Mesenchymal stem cell (in vitro differentiated cells and primary cell): ENCODE results near the gene ERBB4.

ENCODE experiments used
- DNase-seq: peaks from one replicate; pipeline ENCODE4 v3.0.0-alpha.2; 2013
- H2AFZ ChIP-seq: one replicate; pipeline ENCODE4 v1.6.1; 2013; ENCODE audit warnings: low read depth, mild to moderate bottlenecking, control low read depth, inconsistent platforms, low read length, moderate library complexity
- H2AK5ac ChIP-seq: 2 replicates; pipeline ENCODE4 v1.6.1; 2013; ENCODE audit warnings: low read length, moderate library complexity, mild to moderate bottlenecking, inconsistent platforms; ENCODE audit not compliant: severe bottlenecking
- H2BK120ac ChIP-seq: one replicate; pipeline ENCODE4 v1.6.1; 2013; ENCODE audit warnings: low read depth, mild to moderate bottlenecking, inconsistent platforms, low read length, moderate library complexity
- H2BK12ac ChIP-seq, 2 experiments: one replicate each; pipeline ENCODE4 v1.6.1; 2013; ENCODE audit warnings: inconsistent platforms in 2 of 2, low read length in 2 of 2, mild to moderate bottlenecking in 2 of 2, moderate library complexity in 2 of 2, control low read depth in 1 of 2
- H2BK15ac ChIP-seq: one replicate; pipeline ENCODE4 v1.6.1; 2013; ENCODE audit warnings: mild to moderate bottlenecking, low read depth, inconsistent platforms; ENCODE audit not compliant: poor library complexity, severe bottlenecking
- H2BK5ac ChIP-seq: 2 replicates; pipeline ENCODE4 v1.6.1; 2013; ENCODE audit warnings: low read depth, mild to moderate bottlenecking, low read length, control low read depth, inconsistent platforms; ENCODE audit not compliant: poor library complexity, severe bottlenecking
- H3K14ac ChIP-seq, 2 experiments: one replicate each; pipeline ENCODE4 v1.6.1; 2013; ENCODE audit warnings: inconsistent platforms in 2 of 2, low read length in 2 of 2, control low read depth in 1 of 2, mild to moderate bottlenecking in 1 of 2, moderate library complexity in 1 of 2
- H3K18ac ChIP-seq, 2 experiments: one replicate each; pipeline ENCODE4 v1.6.1; 2013; ENCODE audit warnings: inconsistent platforms in 2 of 2, low read length in 2 of 2, control low read depth in 1 of 2, low read depth in 1 of 2, mild to moderate bottlenecking in 1 of 2
- H3K23ac ChIP-seq, 2 experiments: one replicate each; pipeline ENCODE4 v1.6.1; 2013; ENCODE audit warnings: inconsistent platforms in 2 of 2, low read length in 2 of 2, mild to moderate bottlenecking in 2 of 2, moderate library complexity in 2 of 2, control low read depth in 1 of 2
- H3K27ac ChIP-seq: 2 replicates; pipeline ENCODE4 v1.5.1; 2013; ENCODE audit warnings: mild to moderate bottlenecking, moderate library complexity, low read length, control low read depth, inconsistent platforms; ENCODE audit not compliant: poor library complexity, severe bottlenecking
- H3K27me3 ChIP-seq, 2 experiments: 2 replicates each; pipeline versions ENCODE4 v1.6.1 to v1.7.0; 2013; ENCODE audit warnings: low read length in 2 of 2, mild to moderate bottlenecking in 2 of 2, moderate library complexity in 2 of 2, control low read depth in 1 of 2, inconsistent platforms in 1 of 2; ENCODE audit not compliant: control insufficient read depth in 1 of 2, insufficient read depth in 1 of 2
- H3K36me3 ChIP-seq, 2 experiments: 2 replicates each; pipeline versions ENCODE4 v1.6.1 to v1.7.0; 2013; ENCODE audit warnings: low read length in 2 of 2, control low read depth in 1 of 2, inconsistent platforms in 1 of 2, low read depth in 1 of 2, mild to moderate bottlenecking in 1 of 2; ENCODE audit not compliant: insufficient read depth in 2 of 2, control insufficient read depth in 1 of 2
- H3K4ac ChIP-seq, 2 experiments: one replicate each; pipeline ENCODE4 v1.6.1; 2013; ENCODE audit warnings: inconsistent platforms in 2 of 2, low read length in 2 of 2, mild to moderate bottlenecking in 2 of 2, moderate library complexity in 2 of 2, control low read depth in 1 of 2, low read depth in 1 of 2
- H3K4me1 ChIP-seq: 2 replicates; pipeline ENCODE4 v1.6.1; 2013; ENCODE audit warnings: low read depth, low read length, control low read depth; ENCODE audit not compliant: control insufficient read depth, insufficient read depth
- H3K4me2 ChIP-seq: 2 replicates; pipeline ENCODE4 v1.6.1; 2013; ENCODE audit warnings: low read length, mild to moderate bottlenecking, inconsistent platforms; ENCODE audit not compliant: poor library complexity, severe bottlenecking
- H3K4me3 ChIP-seq, 2 experiments: 2 replicates each; pipeline versions ENCODE4 v1.5.1 to v1.7.0; 2013; ENCODE audit warnings: low read length in 2 of 2, mild to moderate bottlenecking in 2 of 2, control low read depth in 1 of 2, low read depth in 1 of 2; ENCODE audit not compliant: insufficient read depth in 1 of 2
- H3K79me1 ChIP-seq: replicated peaks from 2 replicates; pipeline ENCODE4 v1.6.1; 2013; ENCODE audit warnings: mild to moderate bottlenecking, control low read depth, low read length, inconsistent platforms; ENCODE audit not compliant: poor library complexity, severe bottlenecking
- H3K9ac ChIP-seq: 2 replicates; pipeline ENCODE4 v1.7.0; 2013; ENCODE audit warnings: mild to moderate bottlenecking, low read length, moderate library complexity
- H3K9me3 ChIP-seq: 2 replicates; pipeline ENCODE4 v1.7.0; 2013; ENCODE audit warnings: mild to moderate bottlenecking, low read length; ENCODE audit not compliant: control insufficient read depth
- H4K8ac ChIP-seq: one replicate; pipeline ENCODE4 v1.6.1; 2013; ENCODE audit warnings: inconsistent platforms, mild to moderate bottlenecking, low read length, moderate library complexity
- H4K91ac ChIP-seq: one replicate; pipeline ENCODE4 v1.6.1; 2013; ENCODE audit warnings: mild to moderate bottlenecking, low read length, inconsistent platforms
- WGBS: methylation state at CpG from one replicate; pipeline ENCODE4 v1.1.7; 2013; ENCODE audit warnings: mixed read lengths; 5-methylcytosine and 5-hydroxymethylcytosine counted together

The ERBB4 gene

GRCh38 chr2:211404098-211404497 is 1134.5 kb downstream of the ERBB4 start:
- Histone ChIP-seq H4K8ac (no peak overlapping the region), H3K9ac (no peak overlapping the region)
- 73% methylated on average over 4 of the region's 4 CpGs for WGBS

GRCh38 chr2:211401328-211401727 is 1137.3 kb downstream of the ERBB4 start:
- H2BK120ac ChIP-seq, result no peak overlapping the region
- H2AFZ ChIP-seq, result no peak overlapping the region
- H4K8ac ChIP-seq, result no peak overlapping the region
- no peaks in the 10 kb centered on the region for H3K4me1 ChIP-seq
- H3K79me1 ChIP-seq, result no peaks in the 10 kb centered on the region
- no peak overlapping the region for H3K23ac ChIP-seq
- DNase-seq, result no peak
- no peak overlapping the region for H3K14ac ChIP-seq
- H3K36me3 ChIP-seq, result no peaks in the 10 kb centered on the region
- H3K4me3 ChIP-seq, result no peak overlapping the region
- H4K91ac ChIP-seq, result no peak overlapping the region
- no peak overlapping the region for H2BK12ac ChIP-seq
- no peaks in the 10 kb centered on the region for H3K27me3 ChIP-seq
- H3K18ac ChIP-seq, result no peak overlapping the region
- H2BK5ac ChIP-seq, result no peak overlapping the region
- H3K4ac ChIP-seq, result no peak overlapping the region
- no peak overlapping the region for H3K4me2 ChIP-seq
- no peak overlapping the region for H3K9ac ChIP-seq
- WGBS, result 75% methylated on average over 1 of the region's 2 CpGs
- H2BK15ac ChIP-seq, result no peak overlapping the region
- H3K9me3 ChIP-seq, result no peaks in the 10 kb centered on the region
- no peak overlapping the region for H2AK5ac ChIP-seq
- H3K27ac ChIP-seq, result no peak overlapping the region

More at GRCh38 chr2:211404098-211404497, 1134.5 kb downstream of the ERBB4 start:
- H2BK12ac ChIP-seq, result no peak overlapping the region
- no peak overlapping the region for H4K91ac ChIP-seq
- no peak overlapping the region for H2AFZ ChIP-seq
- H3K18ac ChIP-seq, result no peak overlapping the region
- no peaks in the 10 kb centered on the region for H3K36me3 ChIP-seq
- H3K4ac ChIP-seq, result no peak overlapping the region
- no peak overlapping the region for H3K4me2 ChIP-seq
- no peak overlapping the region for H2BK5ac ChIP-seq
- H3K14ac ChIP-seq, result no peak overlapping the region
- no peak overlapping the region for H3K27ac ChIP-seq
- H3K23ac ChIP-seq, result no peak overlapping the region
- H2BK120ac ChIP-seq, result no peak overlapping the region
- H3K79me1 ChIP-seq, result no peaks in the 10 kb centered on the region
- no peaks in the 10 kb centered on the region for H3K27me3 ChIP-seq
- no peak for DNase-seq
- no peaks in the 10 kb centered on the region for H3K4me1 ChIP-seq
- H3K9me3 ChIP-seq, result no peaks in the 10 kb centered on the region
- no peak overlapping the region for H2AK5ac ChIP-seq
- H3K4me3 ChIP-seq, result no peak overlapping the region
- no peak overlapping the region for H2BK15ac ChIP-seq

GRCh38 chr2:211397764-211398163 is 1140.8 kb downstream of the ERBB4 start:
- Histone ChIP-seq H2BK120ac (no peak overlapping the region), H2BK5ac (no peak overlapping the region), H3K9ac (no peak overlapping the region), H3K9me3 (no peaks in the 10 kb centered on the region), H3K4me1 (no peaks in the 10 kb centered on the region), H3K36me3 (no peaks in the 10 kb centered on the region), H3K79me1 (no peaks in the 10 kb centered on the region), H3K4me3 (no peak overlapping the region), H2BK15ac (no peak overlapping the region), H4K8ac (no peak overlapping the region), H3K18ac (no peak overlapping the region), H2AK5ac (no peak overlapping the region), H3K14ac (no peak overlapping the region), H3K27me3 (no peaks in the 10 kb centered on the region), H2AFZ (no peak overlapping the region), H2BK12ac (no peak overlapping the region), H3K4me2 (no peak overlapping the region), H3K4ac (no peak overlapping the region), H4K91ac (no peak overlapping the region), H3K23ac (no peak overlapping the region), H3K27ac (no peak overlapping the region)
- DNase-seq, result no peak
- 100% methylated on average over 1 of the region's 2 CpGs for WGBS

- no peak overlapping the region for H3K14ac ChIP-seq
- no peak overlapping the region for H3K27ac ChIP-seq
- no peak overlapping the region for H2BK5ac ChIP-seq
- no peak overlapping the region for H3K4me3 ChIP-seq
- H2BK12ac ChIP-seq, result no peak overlapping the region
- no peak overlapping the region for H2AFZ ChIP-seq
- H4K8ac ChIP-seq, result no peak overlapping the region
- no peak overlapping the region for H3K23ac ChIP-seq
- no peak overlapping the region for H3K18ac ChIP-seq
- H4K91ac ChIP-seq, result no peak overlapping the region
- no peak overlapping the region for H2BK120ac ChIP-seq
- 100% methylated on average over 1 of the region's 2 CpGs for WGBS
- H3K36me3 ChIP-seq, result no peaks in the 10 kb centered on the region
- no peak overlapping the region for H2BK15ac ChIP-seq
- H3K4me1 ChIP-seq, result no peaks in the 10 kb centered on the region
- no peaks in the 10 kb centered on the region for H3K79me1 ChIP-seq
- H3K9ac ChIP-seq, result no peak overlapping the region
- no peak overlapping the region for H2AK5ac ChIP-seq
- no peaks in the 10 kb centered on the region for H3K27me3 ChIP-seq
- no peak for DNase-seq
- H3K4me2 ChIP-seq, result no peak overlapping the region
- H3K4ac ChIP-seq, result no peak overlapping the region
- no peaks in the 10 kb centered on the region for H3K9me3 ChIP-seq
Measured at GRCh38 chr2:211396815-211397214, 1141.8 kb downstream of the ERBB4 start.
